ENCODE measurements around the gene VTI1B. TPM values are rescaled to one million over a fixed set of nuclear protein-coding genes. Genes with fewer than 3 reads are reported as not detected.

The VTI1B gene
- polyA plus RNA-seq, 10 donors: 75.6 to 95.5 (median 82.8) TPM

DNA sequence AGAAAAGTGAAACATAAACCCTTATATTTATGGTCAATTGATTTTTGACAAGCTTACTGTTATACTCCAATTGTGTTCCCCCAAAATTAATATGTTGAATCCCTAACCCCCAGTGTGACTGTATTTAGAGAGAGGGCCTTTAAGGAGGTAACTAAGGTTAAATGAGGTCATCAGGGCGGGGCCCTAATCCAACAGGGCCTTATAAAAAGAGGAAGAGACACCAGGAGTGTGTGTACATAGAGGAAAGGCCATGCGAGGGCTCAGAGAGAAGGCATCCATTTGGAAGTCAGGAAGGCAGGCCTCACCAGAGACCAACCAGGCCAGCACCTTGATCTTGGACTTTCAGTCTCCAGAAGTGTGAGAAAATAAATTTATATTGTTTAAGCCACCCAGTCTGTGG lies 6.5 kb upstream of the VTI1B start:
- no peak for DNase-seq

DNA sequence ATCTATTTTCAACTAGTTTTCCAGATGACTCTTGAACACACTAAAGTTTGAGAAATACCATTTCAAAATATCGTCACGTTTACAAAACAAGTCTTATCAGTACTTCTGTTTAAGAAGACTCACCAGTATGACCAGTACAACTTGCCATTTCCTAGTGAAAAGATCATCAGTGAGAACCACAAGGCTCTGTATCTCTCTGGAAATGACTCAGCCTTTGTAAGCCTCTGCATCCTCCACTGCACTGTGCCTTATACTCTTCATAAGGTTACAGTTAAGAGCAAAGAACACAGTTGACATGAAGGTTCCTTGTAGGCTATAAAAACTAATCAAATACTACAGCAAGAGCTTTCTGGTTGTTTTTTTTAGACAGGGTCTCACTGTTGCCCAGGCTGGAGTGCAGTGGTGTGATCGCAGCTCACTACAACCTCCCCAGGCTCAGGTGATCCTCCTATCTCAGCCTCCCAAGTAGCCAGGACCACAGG lies 5.7 kb upstream of the VTI1B start:
- DNase-seq: no peak

DNA sequence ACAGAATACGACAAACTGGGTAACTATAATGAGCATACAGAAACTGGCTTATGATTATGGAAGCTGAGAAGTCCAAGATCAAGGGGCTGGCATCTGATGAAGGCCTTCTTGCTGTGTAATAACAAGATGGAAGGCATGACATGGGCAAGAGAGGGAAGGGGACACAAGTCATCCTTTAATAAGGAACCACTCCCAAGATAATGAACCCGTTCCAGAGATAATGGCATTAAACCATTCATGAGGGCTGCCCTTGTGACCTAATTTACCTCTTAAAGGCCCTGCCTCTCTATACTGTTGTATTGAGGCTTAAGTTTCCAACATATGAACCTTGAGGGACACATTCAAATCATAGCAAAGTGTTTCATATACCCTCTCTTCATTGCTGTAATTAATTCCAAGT lies 4.6 kb upstream of the VTI1B start:
- no peak for DNase-seq

DNA sequence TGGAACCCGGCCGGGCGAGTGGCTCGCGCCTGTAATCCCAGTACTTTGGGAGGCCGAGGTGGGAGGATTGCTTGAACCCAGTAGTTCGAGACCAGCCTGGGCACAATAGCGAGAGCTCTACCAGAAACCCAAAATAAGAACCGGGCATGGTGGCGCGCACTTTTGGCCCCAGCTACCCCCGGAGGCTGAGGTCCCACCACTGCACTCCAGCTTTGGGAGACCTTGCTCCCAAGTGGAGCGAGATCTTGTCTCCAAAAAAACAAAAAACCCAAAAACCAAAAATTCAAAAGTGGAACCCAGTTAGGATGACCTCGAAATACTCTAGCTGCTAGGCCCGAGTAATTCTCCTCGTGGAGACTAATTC lies 769 bp upstream of the VTI1B start:
- no peak for DNase-seq

DNA sequence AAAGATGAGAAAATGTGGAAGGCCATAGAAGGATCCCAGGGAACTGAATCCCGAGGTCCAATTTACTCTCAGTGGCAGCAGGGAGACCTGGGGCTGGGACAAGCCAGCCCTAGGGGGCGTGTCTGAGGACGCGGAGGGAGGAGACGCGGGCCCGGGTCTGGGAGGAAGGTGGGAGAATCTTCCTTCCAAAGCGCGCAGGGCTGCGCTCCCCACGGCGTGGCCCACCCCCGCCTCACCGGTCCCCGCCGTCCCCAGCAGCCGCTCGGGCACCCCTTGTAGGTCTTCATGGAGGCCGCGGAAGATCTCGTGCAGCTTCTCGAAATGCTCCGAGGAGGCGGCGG lies 323 bp downstream of the VTI1B start:
- peak in 2 of 3 donors; percentile 52 to 62 for DNase-seq

- DNase-seq: no peak
Measured at GRCh38 chr14:67673451-67673850, 981 bp downstream of the VTI1B start.

GRCh38 chr14:67668559-67668958 lies 5.9 kb downstream of the VTI1B start:
- DNase-seq: no peak

DNA sequence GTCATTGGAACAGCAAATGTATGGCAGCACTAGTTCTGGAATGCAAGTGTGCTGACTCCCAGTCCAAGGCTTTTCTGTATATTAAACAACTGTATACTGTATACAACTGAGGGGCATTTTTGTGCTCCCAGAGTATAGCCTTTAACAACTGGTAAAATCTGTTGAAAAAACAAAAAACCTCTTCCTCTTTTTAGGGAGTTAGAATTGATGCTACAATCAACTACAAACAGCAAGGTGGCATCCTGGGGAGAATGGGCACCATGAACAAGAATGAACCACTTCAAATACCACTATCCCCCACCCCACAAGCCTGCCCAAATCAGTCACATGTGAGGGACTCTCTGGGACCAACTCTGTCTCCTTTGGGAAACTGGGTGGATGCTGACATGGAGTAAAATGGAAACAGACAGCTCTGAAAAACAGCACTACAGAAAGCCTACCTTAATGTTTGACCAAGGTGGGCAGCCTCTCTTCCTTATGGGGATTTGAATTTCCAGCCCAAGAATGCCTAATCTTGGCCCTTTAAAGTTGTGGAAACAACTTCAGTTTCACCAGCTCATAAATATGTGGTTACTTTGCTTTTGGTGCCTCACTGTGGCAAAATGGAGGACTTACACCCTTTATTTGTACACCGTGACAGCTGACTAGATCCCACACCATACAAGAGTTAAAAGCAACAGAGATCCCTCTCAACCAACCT lies 7.5 kb downstream of the VTI1B start:
- peak in 2 of 3 donors; percentile 36 to 56 for DNase-seq

- peak in 1 of 3 donors; percentile 12 for DNase-seq
Measured at GRCh38 chr14:67665868-67666267, 8.6 kb downstream of the VTI1B start.

DNA sequence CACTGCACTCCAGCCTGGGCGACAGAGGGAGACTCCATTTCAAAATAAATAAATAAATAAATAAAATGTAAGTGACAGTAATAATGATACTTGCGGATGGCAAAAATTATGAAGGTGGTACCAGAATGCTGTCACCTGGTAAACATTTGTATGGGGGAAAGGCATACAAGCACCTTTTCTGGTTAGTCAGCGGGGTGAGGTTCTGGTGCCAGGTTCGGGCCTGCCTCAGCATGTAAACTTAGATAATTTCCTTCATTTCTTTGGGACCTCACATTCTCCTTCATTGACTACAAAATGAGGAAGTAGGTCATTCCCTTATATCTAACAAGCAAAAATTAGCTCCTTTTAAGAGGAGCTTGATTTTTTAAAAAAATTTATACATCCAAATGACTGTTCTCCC lies 10.8 kb downstream of the VTI1B start:
- DNase-seq: no peak

DNA sequence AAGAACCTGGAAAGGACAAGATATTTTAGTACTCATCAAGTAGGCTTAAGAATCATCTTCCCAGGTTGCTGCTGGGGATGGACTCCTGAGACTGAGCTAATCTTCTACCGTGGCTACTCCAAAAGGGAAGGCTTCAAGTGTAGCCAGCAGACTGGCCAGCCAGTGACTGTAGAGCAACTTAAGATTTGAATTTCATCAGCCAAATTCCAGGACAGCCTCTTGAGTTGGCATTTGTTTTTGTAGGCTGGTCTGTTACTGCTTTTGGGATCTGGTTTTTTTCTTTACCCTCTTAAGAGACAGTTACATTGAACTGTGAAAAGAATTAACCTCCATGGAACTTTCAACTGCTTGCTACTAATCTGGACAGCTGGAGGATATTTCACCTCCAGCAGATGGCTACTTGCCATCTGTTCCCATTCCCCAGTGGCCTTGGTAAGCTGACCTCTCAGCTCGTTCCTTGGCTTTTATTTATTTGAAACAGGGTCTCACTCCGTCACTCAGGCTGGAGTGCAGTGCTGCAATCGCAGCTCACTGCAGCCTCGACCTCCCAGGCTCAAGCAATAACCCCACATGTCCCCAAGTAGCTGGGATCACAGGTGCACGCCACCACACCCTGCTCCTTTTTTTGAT lies 20.7 kb downstream of the VTI1B start:
- DNase-seq: no peak

- no peak for DNase-seq
Measured at GRCh38 chr14:67652189-67652588, 22.2 kb downstream of the VTI1B start.

DNA sequence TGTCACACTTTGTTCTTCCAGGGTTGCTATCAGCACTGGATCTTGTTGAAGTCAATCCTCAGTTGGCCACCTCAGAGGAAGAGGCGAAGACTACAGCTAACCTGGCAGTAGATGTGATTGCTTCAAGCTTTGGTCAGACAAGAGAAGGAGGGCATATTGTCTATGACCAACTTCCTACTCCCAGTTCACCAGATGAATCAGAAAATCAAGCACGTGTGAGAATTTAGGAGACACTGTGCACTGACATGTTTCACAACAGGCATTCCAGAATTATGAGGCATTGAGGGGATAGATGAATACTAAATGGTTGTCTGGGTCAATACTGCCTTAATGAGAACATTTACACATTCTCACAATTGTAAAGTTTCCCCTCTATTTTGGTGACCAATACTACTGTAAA lies 23.7 kb downstream of the VTI1B start:
- no peak for DNase-seq

DNA sequence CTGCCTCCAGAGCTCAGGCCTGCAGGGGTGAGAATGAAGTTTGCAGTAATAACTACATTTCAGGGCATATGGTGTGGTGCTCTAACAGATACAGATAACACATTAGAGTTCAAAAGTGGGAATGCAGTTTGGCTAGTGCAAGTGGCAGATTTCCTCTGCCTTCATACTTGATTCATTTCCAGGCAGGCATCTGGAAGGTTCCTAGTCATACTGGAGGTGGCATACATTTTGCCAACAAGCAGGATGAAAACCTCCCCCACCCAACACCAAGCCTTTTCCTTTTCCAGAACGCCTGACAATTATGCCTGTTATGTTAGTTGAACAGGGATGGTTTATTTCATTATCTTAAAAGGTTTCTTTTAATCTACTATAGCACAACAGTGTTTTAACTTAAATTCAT lies 24.3 kb downstream of the VTI1B start:
- DNase-seq: no peak

GRCh38 chr14:67646131-67646530 lies 28.3 kb downstream of the VTI1B start:
- DNase-seq: no peak

GRCh38 chr14:67645414-67645813 lies 29.0 kb downstream of the VTI1B start:
- no peak for DNase-seq

- DNase-seq: peak in 1 of 3 donors; percentile 20
Measured at GRCh38 chr14:67644428-67644827, 30.0 kb downstream of the VTI1B start.

- no peak for DNase-seq
Measured at GRCh38 chr14:67643713-67644112, 30.7 kb downstream of the VTI1B start.

GRCh38 chr14:67641902-67642749 lies 32.3 kb downstream of the VTI1B start:
- no peak for DNase-seq

DNA sequence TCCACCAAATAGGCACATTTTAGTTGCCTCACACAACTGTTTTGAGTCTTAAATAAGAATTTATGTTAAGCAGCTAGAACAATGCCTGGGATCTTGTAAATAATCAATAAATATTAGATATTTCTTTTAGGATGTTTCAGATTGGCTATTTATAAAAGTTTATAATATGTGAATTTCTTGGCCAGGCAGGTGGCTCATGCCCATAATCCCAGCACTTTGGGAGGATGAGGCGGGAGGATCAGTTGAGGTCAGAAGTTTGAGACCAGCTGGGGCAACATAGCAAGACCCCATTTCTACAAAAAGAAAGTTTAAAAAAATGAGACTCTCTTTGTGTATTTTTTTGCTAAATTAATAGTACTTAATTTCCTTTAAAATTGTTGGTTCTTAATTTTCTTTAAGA lies 33.0 kb downstream of the VTI1B start:
- no peak for DNase-seq

DNA sequence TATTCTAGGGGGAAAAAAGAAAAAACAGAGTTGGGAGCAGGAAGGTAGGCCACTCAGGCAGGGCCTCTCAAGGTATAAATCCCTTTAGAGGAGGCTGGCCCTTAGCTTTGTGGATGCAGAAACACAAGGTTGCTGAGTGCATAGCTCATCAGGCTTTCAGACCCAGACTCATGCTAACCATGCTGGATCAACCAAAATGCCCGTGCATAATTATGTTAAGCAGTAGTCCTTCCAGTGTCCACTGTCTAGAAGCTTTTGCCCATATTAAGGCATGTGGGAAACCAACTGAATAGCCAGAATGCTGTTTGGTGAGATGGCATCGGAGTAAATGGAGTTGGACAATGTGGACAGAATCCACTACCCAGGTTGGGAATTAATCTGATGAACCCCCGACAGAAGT lies 35.8 kb downstream of the VTI1B start:
- DNase-seq: no peak

- no peak for DNase-seq
Measured at GRCh38 chr14:67636361-67636919, 38.0 kb downstream of the VTI1B start.
